Uterus (tissue), 4 donors: ENCODE results near the gene ZNF48. TPM values are rescaled to one million over a fixed set of nuclear protein-coding genes. Genes with fewer than 3 reads are reported as not detected.

ENCODE experiments used
- DNase-seq, 2 donors: peaks; one replicate each; pipeline ENCODE4 v3.0.0-alpha.2; 2019 to 2020
- H3K27ac ChIP-seq, 2 donors: fragments of 200-600 bp; sonication (generic); 1 replicate in 1 of 2; 2 replicates in 1 of 2; pipeline ENCODE4 v1.5.1; 2016 to 2018
- H3K27me3 ChIP-seq, 2 donors: fragments of 200-600 bp; sonication (generic); one replicate each; pipeline ENCODE4 v1.5.1; 2018 to 2019; ENCODE audit warnings: control low read depth in 1 of 2
- H3K36me3 ChIP-seq, 2 donors: fragments of 200-600 bp; sonication (generic); one replicate each; pipeline ENCODE4 v1.5.1; 2019; ENCODE audit warnings: control low read depth in 1 of 2
- H3K4me1 ChIP-seq, 2 donors: fragments of 200-600 bp; sonication (generic); one replicate each; pipeline ENCODE4 v1.5.1; 2018 to 2019; ENCODE audit warnings: control low read depth in 1 of 2
- H3K4me3 ChIP-seq, 2 donors: fragments of 200-600 bp; sonication (generic); 1 replicate in 1 of 2; 2 replicates in 1 of 2; pipeline ENCODE4 v1.5.1; 2018 to 2019; ENCODE audit warnings: mild to moderate bottlenecking in 1 of 2
- H3K9me3 ChIP-seq, 2 donors: fragments of 200-600 bp; sonication (generic); one replicate each; pipeline ENCODE4 v1.5.1; 2019; ENCODE audit warnings: control low read depth in 1 of 2
- CTCF ChIP-seq, 4 experiments: fragments of 200-600 bp in 2 of 4; fragments of 450-650 bp in 2 of 4; sonication (generic) in 2 of 4; IDR thresholded peaks; one replicate each; pipeline ENCODE4 v1.5.1; 2016 to 2019; ENCODE audit warnings: antibody characterized with exemption in 4 of 4, mild to moderate bottlenecking in 2 of 4, moderate library complexity in 1 of 4
- POLR2A ChIP-seq, 2 donors: fragments of 450-650 bp; IDR thresholded peaks; one replicate each; pipeline ENCODE4 v1.6.1; 2016; ENCODE audit warnings: antibody characterized with exemption in 2 of 2, mild to moderate bottlenecking in 1 of 2, moderate library complexity in 1 of 2
- intact Hi-C: fragments of 100-400 bp; cut with DNase I; formaldehyde crosslinking; loops from one replicate; pipeline ENCODE4 v1.15.1; 2023; ENCODE audit warnings: low total_unique reads
- total RNA-seq, 4 donors: library from RNA; depleted of rRNA in 3 of 4; stranded (reverse); fragments of >200 nt in 3 of 4; gene quantifications; one replicate each; pipeline versions ENCODE4 v1.1.0 to v1.2.4, GENCODE V29; 2014 to 2023
- donor health status: DM: yes; HTN: yes; CAD: no.

The ZNF48 gene
- total RNA-seq, 4 donors from 2014 or later = 2.6 to 21.0 (median 12.7) TPM

GRCh38 chr16:30377812-30378235 is 17.4 kb upstream of the ZNF48 start:
- H3K9me3 ChIP-seq = no peaks in the 10 kb centered on the region

GRCh38 chr16:30378236-30379157 is 16.7 kb upstream of the ZNF48 start:
- intact Hi-C loops = no loop called here
- DNase-seq = peak; percentile 99 to 100
- H3K4me3 ChIP-seq = peak overlapping the region; percentile 83 to 88
- no peaks in the 10 kb centered on the region for H3K9me3 ChIP-seq
- peak overlapping the region; percentile 100 for H3K27ac ChIP-seq
- TF ChIP-seq POLR2A (IDR thresholded peaks at IDR 0.05) = peak; percentile 69 to 84
- TF ChIP-seq CTCF (IDR thresholded peaks at IDR 0.05) = peak in 3 of 4 experiments; percentile 14 to 41 (median 16)
- H3K36me3 ChIP-seq = no peaks in the 10 kb centered on the region
- H3K4me1 ChIP-seq = no peaks in the 10 kb centered on the region
- H3K27me3 ChIP-seq = no peaks in the 10 kb centered on the region

More at GRCh38 chr16:30377812-30378235, 17.4 kb upstream of the ZNF48 start:
- TF ChIP-seq POLR2A (IDR thresholded peaks at IDR 0.05) (peak; percentile 59 to 81), CTCF (IDR thresholded peaks at IDR 0.05) (no peak)
- peak overlapping the region; percentile 100 for H3K27ac ChIP-seq
- intact Hi-C loops = no loop called here
- no peaks in the 10 kb centered on the region for H3K36me3 ChIP-seq
- peak overlapping the region; percentile 83 to 88 for H3K4me3 ChIP-seq
- H3K27me3 ChIP-seq = no peaks in the 10 kb centered on the region
- no peaks in the 10 kb centered on the region for H3K4me1 ChIP-seq
- peak; percentile 95 to 98 for DNase-seq

- TF ChIP-seq POLR2A (IDR thresholded peaks at IDR 0.05) = no peak
- TF ChIP-seq CTCF (IDR thresholded peaks at IDR 0.05) = peak in 1 of 4 experiments; percentile 12
- Histone ChIP-seq H3K36me3 (no peaks in the 10 kb centered on the region), H3K27ac (peak overlapping the region; percentile 100), H3K4me1 (no peaks in the 10 kb centered on the region), H3K9me3 (no peaks in the 10 kb centered on the region), H3K27me3 (no peaks in the 10 kb centered on the region), H3K4me3 (peak overlapping the region; percentile 83 to 88)
- intact Hi-C loops = no loop called here
- no peak for DNase-seq
Observed at GRCh38 chr16:30379158-30379783, 15.9 kb upstream of the ZNF48 start.

GRCh38 chr16:30380072-30380802 is 15.0 kb upstream of the ZNF48 start:
- no peaks in the 10 kb centered on the region for H3K4me1 ChIP-seq
- H3K27ac ChIP-seq = no peak overlapping the region
- no peaks in the 10 kb centered on the region for H3K36me3 ChIP-seq

GRCh38 chr16:30380803-30381208 is 14.4 kb upstream of the ZNF48 start:
- Histone ChIP-seq H3K4me3 (no peak overlapping the region), H3K9me3 (no peaks in the 10 kb centered on the region), H3K4me1 (no peaks in the 10 kb centered on the region), H3K27me3 (no peaks in the 10 kb centered on the region), H3K27ac (no peak overlapping the region), H3K36me3 (no peaks in the 10 kb centered on the region)
- intact Hi-C loops = no loop called here
- no peak for DNase-seq
- TF ChIP-seq POLR2A (IDR thresholded peaks at IDR 0.05) (no peak), CTCF (IDR thresholded peaks at IDR 0.05) (no peak)

More at GRCh38 chr16:30380072-30380802, 15.0 kb upstream of the ZNF48 start:
- DNase-seq = no peak
- no peak for TF ChIP-seq POLR2A (IDR thresholded peaks at IDR 0.05)
- intact Hi-C loops = no loop called here
- no peaks in the 10 kb centered on the region for H3K9me3 ChIP-seq
- no peak overlapping the region for H3K4me3 ChIP-seq
- H3K27me3 ChIP-seq = no peaks in the 10 kb centered on the region
